ENCODE measurements around the gene LRP8. TPM values are rescaled to one million over a fixed set of nuclear protein-coding genes. Genes with fewer than 3 reads are reported as not detected.
A peak's percentile ranks its signal among the peaks of the same experiment; 100 is the strongest.

Gene LRP8
- total RNA-seq, 1 experiment from 2014 or later, result 69.5 TPM

- CTCF ChIA-PET, result no interaction called here
- peaks cover 17% of the 10 kb centered on the region for H3K36me3 Mint-ChIP-seq
These were observed 130.3 kb downstream of the LRP8 start for GRCh38 chr1:53197291-53198200.

More at GRCh38 chr1:53197291-53198200, 130.3 kb downstream of the LRP8 start:
- DNase-seq (ENCODE audit: low spot score), result no peak
- Mint-ChIP-seq H3K27me3 (ENCODE audit: low read depth) (peaks cover 20% of the 10 kb centered on the region), H3K4me1 (peaks cover 20% of the 10 kb centered on the region), H3K9me3 (no peaks in the 10 kb centered on the region), H3K27ac (peak overlapping the region; percentile 87), H3K4me3 (peak overlapping the region; percentile 93)
- POLR2A ChIA-PET, result no interaction called here
- peak; percentile 15 for ATAC-seq
- TF ChIP-seq SMAD3 (CRISPR knock-in tag; IDR thresholded peaks at IDR 0.05; ENCODE audit: borderline replicate concordance) (no peak), ZNF138 (CRISPR knock-in tag; conservative IDR thresholded peaks at IDR 0.05) (no peak), PRRX2 (CRISPR knock-in tag; IDR thresholded peaks at IDR 0.05) (no peak), FOXP1 (CRISPR knock-in tag; IDR thresholded peaks at IDR 0.05; ENCODE audit: borderline replicate concordance) (no peak), CTCF (IDR thresholded peaks at IDR 0.05) (no peak), ZNF423 (CRISPR knock-in tag; IDR thresholded peaks at IDR 0.05) (no peak), ZNF512 (CRISPR knock-in tag; IDR thresholded peaks at IDR 0.05; ENCODE audit: borderline replicate concordance) (no peak), GABPB1 (CRISPR knock-in tag; IDR thresholded peaks at IDR 0.05) (no peak), STAT6 (CRISPR knock-in tag; conservative IDR thresholded peaks at IDR 0.05; ENCODE audit: low read depth) (no peak), AFF4 (CRISPR knock-in tag; IDR thresholded peaks at IDR 0.05; ENCODE audit: borderline replicate concordance) (no peak), MYBL2 (CRISPR knock-in tag; IDR thresholded peaks at IDR 0.05) (no peak)
- TF ChIP-seq, protein P1, sequence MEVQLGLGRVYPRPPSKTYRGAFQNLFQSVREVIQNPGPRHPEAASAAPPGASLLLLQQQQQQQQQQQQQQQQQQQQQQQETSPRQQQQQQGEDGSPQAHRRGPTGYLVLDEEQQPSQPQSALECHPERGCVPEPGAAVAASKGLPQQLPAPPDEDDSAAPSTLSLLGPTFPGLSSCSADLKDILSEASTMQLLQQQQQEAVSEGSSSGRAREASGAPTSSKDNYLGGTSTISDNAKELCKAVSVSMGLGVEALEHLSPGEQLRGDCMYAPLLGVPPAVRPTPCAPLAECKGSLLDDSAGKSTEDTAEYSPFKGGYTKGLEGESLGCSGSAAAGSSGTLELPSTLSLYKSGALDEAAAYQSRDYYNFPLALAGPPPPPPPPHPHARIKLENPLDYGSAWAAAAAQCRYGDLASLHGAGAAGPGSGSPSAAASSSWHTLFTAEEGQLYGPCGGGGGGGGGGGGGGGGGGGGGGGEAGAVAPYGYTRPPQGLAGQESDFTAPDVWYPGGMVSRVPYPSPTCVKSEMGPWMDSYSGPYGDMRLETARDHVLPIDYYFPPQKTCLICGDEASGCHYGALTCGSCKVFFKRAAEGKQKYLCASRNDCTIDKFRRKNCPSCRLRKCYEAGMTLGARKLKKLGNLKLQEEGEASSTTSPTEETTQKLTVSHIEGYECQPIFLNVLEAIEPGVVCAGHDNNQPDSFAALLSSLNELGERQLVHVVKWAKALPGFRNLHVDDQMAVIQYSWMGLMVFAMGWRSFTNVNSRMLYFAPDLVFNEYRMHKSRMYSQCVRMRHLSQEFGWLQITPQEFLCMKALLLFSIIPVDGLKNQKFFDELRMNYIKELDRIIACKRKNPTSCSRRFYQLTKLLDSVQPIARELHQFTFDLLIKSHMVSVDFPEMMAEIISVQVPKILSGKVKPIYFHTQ (CRISPR knock-in tag; IDR thresholded peaks at IDR 0.05), result no peak
- TF ChIP-seq, protein P2, sequence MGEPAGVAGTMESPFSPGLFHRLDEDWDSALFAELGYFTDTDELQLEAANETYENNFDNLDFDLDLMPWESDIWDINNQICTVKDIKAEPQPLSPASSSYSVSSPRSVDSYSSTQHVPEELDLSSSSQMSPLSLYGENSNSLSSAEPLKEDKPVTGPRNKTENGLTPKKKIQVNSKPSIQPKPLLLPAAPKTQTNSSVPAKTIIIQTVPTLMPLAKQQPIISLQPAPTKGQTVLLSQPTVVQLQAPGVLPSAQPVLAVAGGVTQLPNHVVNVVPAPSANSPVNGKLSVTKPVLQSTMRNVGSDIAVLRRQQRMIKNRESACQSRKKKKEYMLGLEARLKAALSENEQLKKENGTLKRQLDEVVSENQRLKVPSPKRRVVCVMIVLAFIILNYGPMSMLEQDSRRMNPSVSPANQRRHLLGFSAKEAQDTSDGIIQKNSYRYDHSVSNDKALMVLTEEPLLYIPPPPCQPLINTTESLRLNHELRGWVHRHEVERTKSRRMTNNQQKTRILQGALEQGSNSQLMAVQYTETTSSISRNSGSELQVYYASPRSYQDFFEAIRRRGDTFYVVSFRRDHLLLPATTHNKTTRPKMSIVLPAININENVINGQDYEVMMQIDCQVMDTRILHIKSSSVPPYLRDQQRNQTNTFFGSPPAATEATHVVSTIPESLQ (CRISPR knock-in tag; IDR thresholded peaks at IDR 0.05), result no peak
- TF ChIP-seq, protein P3, sequence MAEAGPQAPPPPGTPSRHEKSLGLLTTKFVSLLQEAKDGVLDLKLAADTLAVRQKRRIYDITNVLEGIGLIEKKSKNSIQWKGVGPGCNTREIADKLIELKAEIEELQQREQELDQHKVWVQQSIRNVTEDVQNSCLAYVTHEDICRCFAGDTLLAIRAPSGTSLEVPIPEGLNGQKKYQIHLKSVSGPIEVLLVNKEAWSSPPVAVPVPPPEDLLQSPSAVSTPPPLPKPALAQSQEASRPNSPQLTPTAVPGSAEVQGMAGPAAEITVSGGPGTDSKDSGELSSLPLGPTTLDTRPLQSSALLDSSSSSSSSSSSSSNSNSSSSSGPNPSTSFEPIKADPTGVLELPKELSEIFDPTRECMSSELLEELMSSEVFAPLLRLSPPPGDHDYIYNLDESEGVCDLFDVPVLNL (CRISPR knock-in tag; IDR thresholded peaks at IDR 0.05; ENCODE audit: borderline replicate concordance, low read depth), result no peak
- TF ChIP-seq, protein P4, sequence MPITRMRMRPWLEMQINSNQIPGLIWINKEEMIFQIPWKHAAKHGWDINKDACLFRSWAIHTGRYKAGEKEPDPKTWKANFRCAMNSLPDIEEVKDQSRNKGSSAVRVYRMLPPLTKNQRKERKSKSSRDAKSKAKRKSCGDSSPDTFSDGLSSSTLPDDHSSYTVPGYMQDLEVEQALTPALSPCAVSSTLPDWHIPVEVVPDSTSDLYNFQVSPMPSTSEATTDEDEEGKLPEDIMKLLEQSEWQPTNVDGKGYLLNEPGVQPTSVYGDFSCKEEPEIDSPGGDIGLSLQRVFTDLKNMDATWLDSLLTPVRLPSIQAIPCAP (CRISPR knock-in tag; IDR thresholded peaks at IDR 0.05), result no peak
